ENCODE measurements around the gene RELN. TPM values are rescaled to one million over a fixed set of nuclear protein-coding genes. Genes with fewer than 3 reads are reported as not detected.

Gene RELN
- total RNA-seq, 1 experiment from 2014 or later: 0.20 TPM

GRCh38 chr7:103694304-103694703, 295.2 kb downstream of the RELN start:
- H3K4me1 Mint-ChIP-seq: no peaks in the 10 kb centered on the region
- ChIA-PET POLR2A (no interaction called here), CTCF (no interaction called here)
- ATAC-seq: no peak
- peaks cover 4% of the 10 kb centered on the region for H3K9me3 Mint-ChIP-seq
- H3K36me3 Mint-ChIP-seq: no peaks in the 10 kb centered on the region
- no peak for DNase-seq (ENCODE audit: low spot score)
- no peak overlapping the region for H3K4me3 Mint-ChIP-seq
- H3K27ac Mint-ChIP-seq: no peak overlapping the region
- no peaks in the 10 kb centered on the region; the same call in 1 of the 2 replicates for H3K27me3 Mint-ChIP-seq (ENCODE audit: low read depth)
- TF ChIP-seq ZNF281 (CRISPR knock-in tag; IDR thresholded peaks at IDR 0.05) (no peak), AR (CRISPR knock-in tag; IDR thresholded peaks at IDR 0.05) (no peak), NFYB (CRISPR knock-in tag; conservative IDR thresholded peaks at IDR 0.05; ENCODE audit: low read depth) (no peak), ZNF219 (CRISPR knock-in tag; IDR thresholded peaks at IDR 0.05; ENCODE audit: borderline replicate concordance) (no peak), ATF3 (CRISPR knock-in tag; conservative IDR thresholded peaks at IDR 0.05) (no peak), KAT7 (CRISPR knock-in tag; IDR thresholded peaks at IDR 0.05; ENCODE audit: borderline replicate concordance) (no peak), ELF4 (CRISPR knock-in tag; IDR thresholded peaks at IDR 0.05; ENCODE audit: low read depth) (no peak), STAT6 (CRISPR knock-in tag; conservative IDR thresholded peaks at IDR 0.05; ENCODE audit: low read depth) (no peak), ZNF512 (CRISPR knock-in tag; IDR thresholded peaks at IDR 0.05; ENCODE audit: borderline replicate concordance) (no peak), ZNF263 (CRISPR knock-in tag; IDR thresholded peaks at IDR 0.05; ENCODE audit: low read depth) (no peak), NFE2L1 (CRISPR knock-in tag; IDR thresholded peaks at IDR 0.05) (no peak), USF2 (CRISPR knock-in tag; IDR thresholded peaks at IDR 0.05) (no peak), ZSCAN18 (CRISPR knock-in tag; IDR thresholded peaks at IDR 0.05) (no peak), NR1H2 (CRISPR knock-in tag; IDR thresholded peaks at IDR 0.05) (no peak)
